ENCODE data around the gene CRYL1.

DNA sequence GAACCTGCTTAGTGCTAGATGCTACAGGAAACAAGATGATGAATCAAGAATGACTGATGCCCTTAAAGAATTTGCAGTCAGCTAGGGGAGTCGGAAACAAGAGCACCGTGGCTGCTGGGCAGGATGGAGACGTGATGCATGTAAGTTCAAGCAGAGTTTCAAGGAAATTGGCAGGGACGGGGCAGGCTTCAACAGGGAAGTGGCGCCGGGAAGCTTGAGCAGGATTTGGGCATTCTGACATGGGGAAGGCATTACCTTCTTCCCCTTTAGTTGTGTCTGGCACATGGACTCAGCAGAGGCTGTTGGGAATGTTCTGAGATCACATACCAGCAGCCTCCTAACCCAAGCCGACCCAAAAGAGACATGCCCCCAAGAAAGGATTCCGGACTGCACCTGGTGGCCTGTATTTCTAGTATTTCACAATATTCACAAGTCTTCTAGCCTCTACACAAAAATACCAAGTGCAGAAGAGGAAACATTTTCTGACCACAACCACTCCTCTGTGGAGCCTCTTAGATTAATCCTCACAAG lies 138.2 kb downstream of the CRYL1 start:
- TF ChIP-seq EZH2 (IDR thresholded peaks at IDR 0.05; ENCODE audit: borderline replicate concordance, low read length): no peak
- TF ChIP-seq, protein P1, sequence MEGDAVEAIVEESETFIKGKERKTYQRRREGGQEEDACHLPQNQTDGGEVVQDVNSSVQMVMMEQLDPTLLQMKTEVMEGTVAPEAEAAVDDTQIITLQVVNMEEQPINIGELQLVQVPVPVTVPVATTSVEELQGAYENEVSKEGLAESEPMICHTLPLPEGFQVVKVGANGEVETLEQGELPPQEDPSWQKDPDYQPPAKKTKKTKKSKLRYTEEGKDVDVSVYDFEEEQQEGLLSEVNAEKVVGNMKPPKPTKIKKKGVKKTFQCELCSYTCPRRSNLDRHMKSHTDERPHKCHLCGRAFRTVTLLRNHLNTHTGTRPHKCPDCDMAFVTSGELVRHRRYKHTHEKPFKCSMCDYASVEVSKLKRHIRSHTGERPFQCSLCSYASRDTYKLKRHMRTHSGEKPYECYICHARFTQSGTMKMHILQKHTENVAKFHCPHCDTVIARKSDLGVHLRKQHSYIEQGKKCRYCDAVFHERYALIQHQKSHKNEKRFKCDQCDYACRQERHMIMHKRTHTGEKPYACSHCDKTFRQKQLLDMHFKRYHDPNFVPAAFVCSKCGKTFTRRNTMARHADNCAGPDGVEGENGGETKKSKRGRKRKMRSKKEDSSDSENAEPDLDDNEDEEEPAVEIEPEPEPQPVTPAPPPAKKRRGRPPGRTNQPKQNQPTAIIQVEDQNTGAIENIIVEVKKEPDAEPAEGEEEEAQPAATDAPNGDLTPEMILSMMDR (conservative IDR thresholded peaks at IDR 0.05 in 1 of 2, IDR thresholded peaks at IDR 0.05 in 1 of 2; ENCODE audit: extremely low read depth in 1 of 2, insufficient read depth in 1 of 2, low read depth in 1 of 2, low read length in 2 of 2): no peak
